Measurements from ENCODE around the gene STK11IP. TPM values are rescaled to one million over a fixed set of nuclear protein-coding genes. Genes with fewer than 3 reads are reported as not detected.

The STK11IP gene
- total and polyA plus RNA-seq, 2 of the 13 experiments (the other 11 are each of a cell fraction or from before 2014, with no cell fraction given): 12.8 to 24.0 TPM

DNA sequence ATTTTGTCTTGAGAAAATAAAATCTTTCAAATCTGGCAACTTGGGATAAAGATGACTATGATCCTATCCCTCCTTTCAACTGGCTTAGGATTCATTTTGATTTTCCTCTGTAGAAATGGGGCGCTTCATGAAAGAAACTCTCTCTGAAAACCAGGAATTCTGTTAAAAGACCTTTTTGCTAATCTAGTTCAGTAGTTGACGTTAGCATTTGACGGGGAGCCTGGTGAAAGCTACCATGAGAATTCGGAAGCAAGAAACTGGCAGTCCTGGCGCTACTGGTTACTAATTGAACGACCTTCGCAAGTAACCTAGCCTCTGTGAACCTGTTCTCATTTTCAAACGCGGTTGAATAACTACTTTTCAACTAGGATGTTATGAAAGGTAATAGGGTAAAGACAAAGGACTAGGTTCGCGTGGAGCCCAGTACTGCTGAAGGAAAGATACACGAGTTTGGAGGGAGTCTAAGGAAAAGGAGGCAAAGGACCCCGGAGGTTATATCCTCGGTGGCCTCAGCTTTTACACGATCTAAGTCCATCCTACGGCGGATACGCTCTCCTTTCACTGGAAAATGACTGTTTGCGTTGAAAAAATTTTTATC, 604 bp upstream of the STK11IP start (continued):
- TF ChIP-seq, protein P1, sequence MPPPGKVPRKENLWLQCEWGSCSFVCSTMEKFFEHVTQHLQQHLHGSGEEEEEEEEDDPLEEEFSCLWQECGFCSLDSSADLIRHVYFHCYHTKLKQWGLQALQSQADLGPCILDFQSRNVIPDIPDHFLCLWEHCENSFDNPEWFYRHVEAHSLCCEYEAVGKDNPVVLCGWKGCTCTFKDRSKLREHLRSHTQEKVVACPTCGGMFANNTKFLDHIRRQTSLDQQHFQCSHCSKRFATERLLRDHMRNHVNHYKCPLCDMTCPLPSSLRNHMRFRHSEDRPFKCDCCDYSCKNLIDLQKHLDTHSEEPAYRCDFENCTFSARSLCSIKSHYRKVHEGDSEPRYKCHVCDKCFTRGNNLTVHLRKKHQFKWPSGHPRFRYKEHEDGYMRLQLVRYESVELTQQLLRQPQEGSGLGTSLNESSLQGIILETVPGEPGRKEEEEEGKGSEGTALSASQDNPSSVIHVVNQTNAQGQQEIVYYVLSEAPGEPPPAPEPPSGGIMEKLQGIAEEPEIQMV (CRISPR knock-in tag; IDR thresholded peaks at IDR 0.05; ENCODE audit: low read depth): no peak
- TF ChIP-seq, protein P2, sequence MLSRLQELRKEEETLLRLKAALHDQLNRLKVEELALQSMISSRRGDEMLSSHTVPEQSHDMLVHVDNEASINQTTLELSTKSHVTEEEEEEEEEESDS (CRISPR knock-in tag; IDR thresholded peaks at IDR 0.05; ENCODE audit: borderline replicate concordance): no peak
- TF ChIP-seq MBD4 (IDR thresholded peaks at IDR 0.05; ENCODE audit: borderline replicate concordance, low read length) (0 out of 2 replicates have a peak, but pooled peaks have one; percentile 46), ZNF780A (CRISPR knock-in tag; IDR thresholded peaks at IDR 0.05) (no peak), ZSCAN22 (CRISPR knock-in tag; IDR thresholded peaks at IDR 0.05) (0 out of 2 replicates have a peak, but pooled peaks have one; percentile 23), ELF1 (CRISPR knock-in tag; IDR thresholded peaks at IDR 0.05) (no peak), ZNF292 (CRISPR knock-in tag; IDR thresholded peaks at IDR 0.05; ENCODE audit: borderline replicate concordance, low read depth) (no peak), ISX (CRISPR knock-in tag; conservative IDR thresholded peaks at IDR 0.05) (0 out of 2 replicates have a peak, but pooled peaks have one; percentile 9), STAG1 (CRISPR knock-in tag; IDR thresholded peaks at IDR 0.05) (peak; percentile 20; the same call in 1 of the 2 replicates)
- TF ChIP-seq, protein P3, sequence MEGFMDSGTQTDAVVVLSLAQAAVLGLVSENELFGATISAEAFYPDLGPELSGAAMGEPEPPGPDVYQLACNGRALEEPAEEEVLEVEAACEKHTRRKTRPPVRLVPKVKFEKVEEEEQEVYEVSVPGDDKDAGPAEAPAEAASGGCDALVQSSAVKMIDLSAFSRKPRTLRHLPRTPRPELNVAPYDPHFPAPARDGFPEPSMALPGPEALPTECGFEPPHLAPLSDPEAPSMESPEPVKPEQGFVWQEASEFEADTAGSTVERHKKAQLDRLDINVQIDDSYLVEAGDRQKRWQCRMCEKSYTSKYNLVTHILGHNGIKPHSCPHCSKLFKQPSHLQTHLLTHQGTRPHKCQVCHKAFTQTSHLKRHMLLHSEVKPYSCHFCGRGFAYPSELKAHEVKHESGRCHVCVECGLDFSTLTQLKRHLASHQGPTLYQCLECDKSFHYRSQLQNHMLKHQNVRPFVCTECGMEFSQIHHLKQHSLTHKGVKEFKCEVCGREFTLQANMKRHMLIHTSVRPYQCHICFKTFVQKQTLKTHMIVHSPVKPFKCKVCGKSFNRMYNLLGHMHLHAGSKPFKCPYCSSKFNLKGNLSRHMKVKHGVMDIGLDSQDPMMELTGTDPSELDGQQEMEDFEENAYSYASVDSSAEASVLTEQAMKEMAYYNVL (CRISPR knock-in tag; IDR thresholded peaks at IDR 0.05; ENCODE audit: borderline replicate concordance): 0 out of 2 replicates have a peak, but pooled peaks have one; percentile 6
- TF ChIP-seq, protein P4, sequence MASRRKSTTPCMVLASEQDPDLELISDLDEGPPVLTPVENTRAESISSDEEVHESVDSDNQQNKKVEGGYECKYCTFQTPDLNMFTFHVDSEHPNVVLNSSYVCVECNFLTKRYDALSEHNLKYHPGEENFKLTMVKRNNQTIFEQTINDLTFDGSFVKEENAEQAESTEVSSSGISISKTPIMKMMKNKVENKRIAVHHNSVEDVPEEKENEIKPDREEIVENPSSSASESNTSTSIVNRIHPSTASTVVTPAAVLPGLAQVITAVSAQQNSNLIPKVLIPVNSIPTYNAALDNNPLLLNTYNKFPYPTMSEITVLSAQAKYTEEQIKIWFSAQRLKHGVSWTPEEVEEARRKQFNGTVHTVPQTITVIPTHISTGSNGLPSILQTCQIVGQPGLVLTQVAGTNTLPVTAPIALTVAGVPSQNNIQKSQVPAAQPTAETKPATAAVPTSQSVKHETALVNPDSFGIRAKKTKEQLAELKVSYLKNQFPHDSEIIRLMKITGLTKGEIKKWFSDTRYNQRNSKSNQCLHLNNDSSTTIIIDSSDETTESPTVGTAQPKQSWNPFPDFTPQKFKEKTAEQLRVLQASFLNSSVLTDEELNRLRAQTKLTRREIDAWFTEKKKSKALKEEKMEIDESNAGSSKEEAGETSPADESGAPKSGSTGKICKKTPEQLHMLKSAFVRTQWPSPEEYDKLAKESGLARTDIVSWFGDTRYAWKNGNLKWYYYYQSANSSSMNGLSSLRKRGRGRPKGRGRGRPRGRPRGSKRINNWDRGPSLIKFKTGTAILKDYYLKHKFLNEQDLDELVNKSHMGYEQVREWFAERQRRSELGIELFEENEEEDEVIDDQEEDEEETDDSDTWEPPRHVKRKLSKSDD (CRISPR knock-in tag; IDR thresholded peaks at IDR 0.05; ENCODE audit: low read depth): 0 out of 2 replicates have a peak, but pooled peaks have one; percentile 12
- TF ChIP-seq, protein P5, sequence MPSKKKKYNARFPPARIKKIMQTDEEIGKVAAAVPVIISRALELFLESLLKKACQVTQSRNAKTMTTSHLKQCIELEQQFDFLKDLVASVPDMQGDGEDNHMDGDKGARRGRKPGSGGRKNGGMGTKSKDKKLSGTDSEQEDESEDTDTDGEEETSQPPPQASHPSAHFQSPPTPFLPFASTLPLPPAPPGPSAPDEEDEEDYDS (CRISPR knock-in tag; IDR thresholded peaks at IDR 0.05): no peak

All from HepG2 (cell line).